Measurements from ENCODE around the gene KCNC3.

KCNC3 gene

DNA sequence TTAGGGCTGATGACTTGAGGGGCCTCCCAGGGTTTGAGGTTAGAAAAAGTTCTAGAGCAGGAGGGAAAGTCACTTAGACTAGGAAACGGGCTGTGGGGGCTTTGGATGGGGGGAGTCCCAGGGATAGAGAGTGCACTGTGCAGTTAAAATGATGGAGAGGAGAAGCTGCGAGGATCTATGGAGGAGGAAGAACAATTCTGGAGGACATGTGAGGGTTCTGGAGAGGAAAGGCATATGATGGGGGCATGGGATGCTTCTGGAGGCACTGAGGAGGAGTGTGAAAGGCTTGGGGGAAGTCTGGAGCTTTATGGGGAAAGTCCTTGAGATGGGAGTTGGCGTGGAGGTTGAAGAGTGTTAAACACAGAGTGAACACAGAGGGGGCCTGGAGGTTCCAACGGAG, 2.2 kb downstream of the KCNC3 start:
- no peak for DNase-seq

DNA sequence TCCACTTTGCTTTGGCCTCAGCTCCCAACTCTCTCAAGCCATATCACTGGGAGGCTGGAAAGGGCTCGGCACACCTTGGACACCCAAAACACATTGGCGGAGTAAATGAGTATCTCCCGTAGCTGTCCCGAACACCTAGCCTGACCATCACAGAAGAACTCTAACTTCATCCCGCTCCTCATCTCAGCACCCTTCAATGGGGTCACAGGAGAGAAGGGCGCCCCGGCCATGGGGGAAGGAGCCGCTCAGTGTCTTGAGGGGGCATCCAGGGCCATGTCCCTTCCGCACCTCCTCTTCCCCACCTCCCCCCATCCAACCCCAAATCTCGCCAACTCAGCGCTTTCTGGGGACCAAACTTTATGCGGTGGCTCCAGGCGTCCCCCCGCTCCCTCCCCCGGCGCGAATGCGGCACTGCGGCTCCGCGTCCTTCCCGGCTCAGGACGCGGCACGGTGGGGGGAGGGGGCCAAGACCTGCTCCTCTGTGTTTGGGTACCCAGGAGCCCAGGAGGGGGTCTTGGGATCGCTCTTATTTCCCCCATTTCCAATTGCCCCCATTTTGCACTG, 3.0 kb downstream of the KCNC3 start:
- no peak for DNase-seq

DNA sequence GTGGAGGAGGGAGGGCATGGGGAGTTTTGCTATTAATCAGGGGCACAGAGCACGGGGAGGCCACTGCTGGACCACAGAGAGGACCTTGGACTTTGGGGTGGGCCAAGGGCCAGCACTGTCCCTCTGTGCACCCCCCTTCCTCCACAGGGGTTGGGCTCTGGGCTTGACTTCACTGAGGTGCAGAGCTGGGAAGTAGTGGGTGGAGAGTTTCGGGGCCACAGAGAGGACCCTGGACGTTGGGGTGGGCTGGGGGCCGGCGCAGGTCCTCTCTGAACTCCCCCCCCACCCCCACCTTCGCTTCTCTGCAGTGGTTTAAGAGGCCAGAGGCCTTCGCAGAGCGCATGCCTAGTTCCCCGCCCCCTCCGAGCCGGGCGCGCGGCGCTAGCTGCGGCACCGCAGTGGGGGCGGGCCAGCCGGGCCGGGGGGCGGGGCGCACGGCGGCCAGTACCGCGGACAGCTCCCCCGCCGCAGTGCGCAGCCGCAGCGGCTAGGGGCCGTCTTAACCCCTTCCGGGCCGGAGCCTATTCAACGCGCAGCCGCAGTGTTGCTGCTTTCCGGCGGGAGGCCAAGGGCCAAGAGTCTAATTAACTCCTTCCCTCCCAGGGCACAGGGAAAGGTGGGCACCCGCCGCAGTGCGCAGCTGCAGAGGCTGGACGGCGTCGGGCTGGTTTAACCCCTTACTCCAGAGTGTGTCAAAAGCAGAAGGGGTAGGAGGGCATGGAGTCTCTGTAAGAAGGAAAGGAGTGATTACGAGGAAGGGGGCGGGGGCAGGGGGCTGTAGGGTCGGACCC, 3.7 kb downstream of the KCNC3 start:
- DNase-seq = peak; percentile 69 to 72

DNA sequence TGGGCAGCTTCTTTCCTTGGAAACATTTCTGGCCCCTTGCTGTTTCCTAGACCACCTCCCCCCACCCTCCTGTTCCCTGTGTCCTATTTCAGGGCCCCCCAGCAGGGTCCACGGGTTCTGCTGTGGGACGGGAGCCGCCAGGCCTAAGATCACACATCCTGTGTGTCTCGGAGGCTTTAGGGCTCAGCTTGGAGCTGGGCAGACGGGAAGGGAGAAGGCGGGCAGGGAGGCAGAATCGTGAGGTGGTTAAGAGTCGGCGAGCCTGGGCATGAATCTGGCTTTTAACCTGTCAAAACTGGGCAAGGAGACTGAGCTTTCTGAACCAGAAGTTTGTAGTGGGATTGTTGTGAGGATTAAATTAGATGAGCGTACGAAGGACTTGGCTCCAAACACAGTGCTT, 4.8 kb downstream of the KCNC3 start:
- no peak for DNase-seq

DNA sequence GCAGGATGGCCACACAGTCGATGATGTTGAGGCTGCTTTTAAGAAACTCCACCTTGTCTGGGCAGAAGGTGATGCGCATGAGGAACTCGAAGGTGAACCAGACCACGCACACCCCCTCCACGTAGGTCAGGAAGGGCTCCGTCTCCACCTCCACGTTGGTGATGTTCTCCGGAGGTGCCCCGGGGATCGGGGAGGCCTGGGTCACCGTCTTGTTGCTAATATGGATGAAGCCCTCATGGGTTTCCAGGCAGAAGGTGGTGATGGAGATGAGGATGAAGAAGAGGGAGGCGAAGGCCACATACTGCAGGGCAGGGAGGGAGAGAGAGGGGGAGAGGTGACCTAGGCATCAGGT, 5.4 kb downstream of the KCNC3 start:
- no peak for DNase-seq

DNA sequence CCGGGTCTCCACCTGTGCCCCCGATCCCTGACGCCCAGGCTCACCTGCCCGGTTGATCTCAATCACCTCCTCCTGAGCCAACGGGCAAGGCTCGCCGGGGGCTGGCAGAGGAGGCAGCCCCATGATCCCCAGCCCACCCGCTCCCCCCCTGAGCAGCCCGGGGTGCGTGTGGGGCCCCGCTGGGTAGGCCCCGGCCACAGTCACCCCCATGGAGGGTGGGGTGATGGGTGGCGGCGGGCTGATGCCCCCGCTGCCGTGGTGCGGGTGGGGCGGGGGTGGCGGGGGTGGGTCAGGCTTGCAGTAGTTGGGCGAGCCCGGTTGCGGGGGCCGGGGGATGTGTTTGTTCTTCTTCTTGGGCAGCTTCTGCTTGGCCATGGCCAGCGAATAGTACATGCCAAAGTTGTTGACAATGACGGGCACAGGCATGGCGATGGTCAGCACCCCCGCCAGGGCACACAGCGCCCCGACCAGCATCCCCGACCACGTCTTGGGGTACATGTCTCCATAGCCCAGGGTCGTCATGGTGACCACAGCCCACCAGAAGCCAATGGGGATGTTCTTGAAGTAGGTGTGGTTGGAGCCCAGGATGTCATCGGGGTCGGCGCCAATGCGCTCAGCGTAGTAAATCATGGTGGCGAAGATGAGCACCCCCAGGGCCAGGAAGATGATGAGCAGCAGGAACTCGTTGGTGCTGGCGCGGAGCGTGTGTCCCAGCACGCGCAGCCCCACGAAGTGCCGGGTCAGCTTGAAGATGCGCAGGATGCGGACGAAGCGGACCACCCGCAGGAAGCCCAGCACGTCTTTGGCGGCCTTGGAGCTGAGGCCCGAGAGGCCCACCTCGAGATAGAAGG, 6.0 kb downstream of the KCNC3 start:
- no peak for DNase-seq

DNA sequence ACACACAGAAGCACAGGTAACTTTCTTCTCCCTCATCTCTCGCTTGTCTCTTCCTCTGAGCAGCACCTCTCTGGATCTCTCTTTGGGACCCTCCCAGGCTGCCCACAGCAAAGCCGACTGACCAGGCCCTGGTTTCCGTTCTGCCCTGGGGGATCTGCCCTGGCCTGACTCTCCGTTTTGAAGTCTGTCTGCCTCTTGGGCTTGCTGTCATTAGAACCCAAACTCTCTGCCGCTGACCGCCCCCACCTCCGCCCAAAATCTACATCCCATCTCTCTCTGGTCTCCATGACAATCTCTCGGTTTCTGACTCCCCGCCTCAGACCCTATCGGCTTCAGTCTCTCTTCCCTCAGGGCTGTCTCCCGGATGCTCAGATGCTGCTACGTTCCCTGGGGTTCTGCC, 6.9 kb downstream of the KCNC3 start:
- DNase-seq = no peak

DNA sequence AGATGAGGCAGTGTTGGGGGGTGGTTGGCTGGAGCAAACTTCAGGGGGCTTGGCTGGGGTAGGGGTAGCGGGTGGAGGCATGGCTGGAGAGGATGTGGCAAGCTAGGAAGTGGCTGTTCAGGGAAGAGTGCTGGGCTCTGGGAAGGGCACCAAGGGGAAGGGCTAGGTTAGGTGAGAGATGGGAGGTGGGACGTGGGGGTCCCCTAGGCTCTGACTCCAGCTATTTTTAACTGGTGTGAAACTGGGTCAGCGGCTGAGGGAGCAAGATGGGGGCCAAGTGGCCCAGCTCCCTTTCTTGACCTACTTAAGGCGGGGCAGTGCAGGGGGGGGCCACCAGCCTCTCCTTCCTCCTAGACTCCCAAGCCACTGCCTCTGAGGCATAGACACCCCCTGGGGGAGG, 7.3 kb downstream of the KCNC3 start:
- DNase-seq = no peak

DNA sequence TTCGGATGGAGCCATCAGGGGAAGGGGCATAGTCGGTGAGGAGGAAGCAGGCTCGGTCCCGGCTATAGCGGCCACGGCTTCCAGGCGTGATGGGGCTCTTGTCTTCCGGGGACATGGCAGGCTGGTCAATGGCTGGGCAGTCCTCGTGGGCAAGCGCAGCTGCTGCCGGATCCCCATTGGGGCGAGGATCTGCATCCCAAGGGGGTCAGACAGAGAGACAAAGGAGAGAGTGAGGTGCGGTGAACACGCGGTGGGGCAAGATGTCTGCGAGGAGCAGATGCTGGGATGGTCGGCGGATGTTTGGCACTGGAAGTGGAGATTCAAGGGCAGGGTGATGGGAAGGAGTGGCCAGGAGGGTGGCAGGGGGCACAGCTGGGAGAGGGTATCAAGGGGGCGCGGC, 8.6 kb downstream of the KCNC3 start:
- DNase-seq = no peak

DNA sequence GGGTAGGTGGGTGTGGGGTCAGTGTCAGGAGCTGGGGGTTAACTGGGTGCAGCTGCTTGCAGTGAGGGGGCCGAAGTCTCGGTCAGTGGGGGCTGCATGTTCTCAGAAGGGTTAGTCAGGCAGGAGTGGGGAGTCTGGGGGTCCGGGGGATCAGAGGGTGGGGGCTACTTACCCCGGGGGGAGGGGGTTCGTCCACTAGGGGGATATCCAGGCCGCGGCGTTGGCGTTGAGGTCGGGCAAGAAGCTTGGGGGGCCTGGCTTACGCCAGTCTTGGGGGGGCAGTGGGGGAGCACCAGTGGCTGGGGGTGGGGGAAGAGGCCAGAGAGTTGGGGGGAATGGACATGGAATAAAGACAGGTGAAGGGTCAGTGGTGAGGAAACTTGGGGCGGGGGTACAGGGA, 9.1 kb downstream of the KCNC3 start:
- DNase-seq = no peak

DNA sequence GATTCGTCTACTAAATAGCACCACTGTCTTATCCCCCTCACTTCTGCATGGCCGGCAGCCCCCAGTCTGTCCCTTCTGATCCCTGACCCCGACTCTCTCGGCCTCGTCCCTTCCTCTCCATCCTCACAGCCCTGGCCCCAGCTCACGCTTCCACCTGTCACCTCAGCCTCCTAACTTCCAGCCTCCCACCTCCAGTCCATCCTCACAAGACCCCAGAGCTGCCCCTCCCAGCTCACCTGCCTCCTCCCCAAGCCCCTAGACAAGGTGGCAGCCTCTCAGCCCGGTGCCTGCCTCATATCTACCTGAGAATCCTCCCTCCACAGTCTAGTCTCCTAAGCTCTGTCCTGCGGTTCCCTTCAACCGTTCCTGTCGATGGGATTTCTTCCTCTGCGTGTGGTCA, 10.0 kb downstream of the KCNC3 start:
- no peak for DNase-seq

DNA sequence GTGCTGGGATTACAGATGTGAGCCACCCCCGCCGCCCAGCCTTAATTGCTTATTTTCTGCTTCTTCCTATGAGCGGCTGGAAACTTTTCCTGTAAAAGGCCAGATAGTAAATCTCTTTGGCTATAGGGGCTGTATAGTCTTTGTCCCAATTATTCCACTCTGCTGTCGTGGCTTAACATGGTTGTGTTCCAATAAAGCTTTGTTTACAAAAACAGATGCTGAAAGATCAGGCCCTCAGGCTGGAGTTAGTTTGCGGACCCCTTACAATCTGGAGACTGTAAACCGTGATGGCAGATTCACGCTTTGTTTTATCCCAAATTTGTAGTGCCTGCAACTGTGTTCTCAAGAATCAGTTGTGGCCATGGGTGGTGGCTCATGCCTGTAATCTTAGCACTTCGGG, 10.7 kb downstream of the KCNC3 start:
- DNase-seq = no peak

DNA sequence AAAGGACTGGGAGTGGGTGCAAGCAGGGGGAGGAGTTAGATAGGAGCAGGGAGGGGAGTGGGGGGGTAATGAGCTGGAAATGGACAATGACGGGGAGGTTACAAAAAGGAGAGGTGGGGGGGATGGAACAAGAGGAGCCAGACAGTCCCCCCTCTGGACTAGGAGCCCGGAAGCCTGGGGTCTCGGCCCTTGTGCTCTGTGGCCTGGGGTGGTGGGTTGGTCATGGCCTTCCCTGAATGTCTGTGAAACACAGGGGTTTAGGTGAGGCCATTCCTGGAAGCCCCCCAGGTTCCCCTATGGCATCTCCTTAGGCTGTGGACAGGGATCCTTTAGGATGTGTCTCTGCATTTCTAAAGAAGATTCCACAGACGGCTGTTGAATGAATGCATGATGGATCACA, 12.1 kb downstream of the KCNC3 start:
- DNase-seq = no peak

DNA sequence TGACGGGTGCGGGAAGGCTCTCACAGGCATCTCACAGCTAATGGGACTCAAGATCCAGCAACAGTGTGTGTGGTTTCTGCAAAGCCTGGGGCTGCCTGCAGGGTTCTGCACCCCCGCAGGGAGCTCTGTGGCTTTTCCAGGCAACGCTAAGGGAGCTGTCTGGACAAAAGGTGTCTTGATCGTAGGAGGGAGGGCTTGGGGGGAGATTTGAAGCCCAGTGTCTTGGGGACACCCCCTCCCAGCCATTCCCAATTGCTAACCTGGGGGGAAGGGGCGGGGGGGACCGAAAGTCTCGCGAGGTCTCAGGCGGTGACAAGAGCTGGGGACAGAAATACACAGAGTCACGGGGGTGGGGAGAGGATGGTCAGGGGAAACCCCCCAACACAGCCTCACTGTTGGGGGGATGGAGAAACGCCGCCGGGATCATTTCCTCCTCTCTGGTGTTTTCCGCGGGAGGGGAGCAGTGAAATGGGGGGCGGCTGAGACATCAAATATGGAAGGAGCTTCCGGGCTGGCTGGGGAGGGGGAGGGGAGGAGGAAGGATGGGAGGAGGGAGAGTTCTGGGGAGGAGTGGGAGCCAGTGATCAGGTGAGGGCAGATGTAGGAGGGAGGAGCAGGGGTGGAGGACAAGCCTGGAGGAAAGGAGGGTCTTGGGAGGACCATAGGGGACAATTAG, 13.3 kb downstream of the KCNC3 start:
- DNase-seq = peak in 1 of 2 donors; percentile 19

DNA sequence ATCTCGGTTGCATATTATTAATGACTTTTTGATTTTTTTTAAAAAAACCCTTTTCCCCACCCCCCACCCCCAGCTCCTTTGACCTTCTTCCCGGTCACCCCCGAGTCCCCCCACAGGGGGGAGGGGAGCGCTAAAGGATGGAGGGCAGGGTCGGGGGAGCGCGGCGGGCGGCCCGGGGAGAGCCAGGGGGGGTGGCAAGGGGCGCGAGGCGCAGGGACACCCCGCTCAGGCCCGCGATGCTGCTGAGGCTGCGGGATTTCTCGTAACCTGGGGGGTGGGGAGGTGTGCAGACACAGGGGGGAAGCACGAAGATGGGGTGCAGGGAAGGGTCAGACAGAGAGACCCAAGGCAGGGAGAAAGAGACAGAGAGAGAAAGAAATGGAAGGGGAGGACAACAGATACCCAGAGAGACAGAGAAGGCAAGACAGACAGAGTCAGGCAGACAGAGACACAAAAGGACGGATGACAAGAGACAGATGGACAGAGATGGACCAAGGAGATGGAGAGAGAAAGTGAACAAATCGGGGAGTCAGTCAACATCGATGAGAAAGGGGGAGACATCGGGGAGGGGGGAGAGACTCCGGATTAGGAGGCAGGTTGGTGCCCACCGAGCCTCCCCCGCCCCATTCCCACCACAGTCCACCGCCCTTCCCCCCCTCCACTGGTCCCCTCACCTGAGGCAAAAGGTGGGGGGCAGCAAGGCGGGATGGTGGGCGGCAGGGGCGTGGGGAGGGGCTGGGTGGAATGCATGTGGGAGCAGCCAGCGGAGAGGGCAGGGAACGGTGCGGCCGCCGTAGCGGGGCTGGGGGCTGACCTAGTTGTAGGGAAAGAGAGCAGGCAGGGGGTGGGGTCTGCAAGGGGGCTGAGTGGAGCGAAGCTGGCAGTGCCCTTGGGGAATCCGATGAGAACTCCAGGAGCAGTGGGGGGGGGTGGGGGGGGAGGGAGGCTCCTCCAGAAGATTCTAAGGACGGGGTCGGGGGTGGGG, 14.2 kb downstream of the KCNC3 start:
- no peak for DNase-seq

DNA sequence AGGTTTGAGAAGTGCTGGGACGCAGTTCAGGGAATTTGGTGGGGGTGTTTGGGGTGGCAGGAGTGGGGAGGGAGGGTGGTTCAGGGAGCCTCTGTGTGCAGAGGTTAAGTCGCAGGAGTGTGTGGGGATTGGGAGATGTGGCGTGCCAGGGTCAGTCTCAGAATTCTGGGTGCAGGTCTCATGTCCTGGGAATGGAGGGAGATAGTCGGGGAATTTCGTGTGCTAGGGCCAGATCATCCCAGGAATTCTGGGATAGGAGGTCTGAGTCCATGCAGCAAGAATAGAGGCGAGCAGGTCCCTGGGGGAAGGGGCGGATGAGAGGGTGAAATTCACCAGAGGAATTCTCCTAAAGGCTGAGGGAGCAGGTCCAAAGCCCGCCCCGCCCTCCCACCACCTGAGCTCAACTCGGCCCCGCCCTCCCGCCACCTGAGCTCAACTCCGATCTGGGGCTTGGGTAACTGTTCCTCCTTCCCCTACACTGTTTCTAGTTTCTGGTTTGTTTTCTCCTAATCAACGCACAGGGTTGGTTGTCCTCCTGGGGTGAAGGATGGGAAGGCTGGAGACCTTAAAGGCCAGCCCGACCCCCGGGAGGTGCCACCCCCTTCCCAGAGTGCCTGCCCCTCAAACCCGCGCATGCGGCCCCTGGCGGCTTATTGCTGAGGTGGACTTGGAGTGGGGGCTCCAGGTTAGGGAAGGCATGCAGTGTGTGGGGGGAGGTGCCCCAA, 15.2 kb downstream of the KCNC3 start:
- DNase-seq = no peak

DNA sequence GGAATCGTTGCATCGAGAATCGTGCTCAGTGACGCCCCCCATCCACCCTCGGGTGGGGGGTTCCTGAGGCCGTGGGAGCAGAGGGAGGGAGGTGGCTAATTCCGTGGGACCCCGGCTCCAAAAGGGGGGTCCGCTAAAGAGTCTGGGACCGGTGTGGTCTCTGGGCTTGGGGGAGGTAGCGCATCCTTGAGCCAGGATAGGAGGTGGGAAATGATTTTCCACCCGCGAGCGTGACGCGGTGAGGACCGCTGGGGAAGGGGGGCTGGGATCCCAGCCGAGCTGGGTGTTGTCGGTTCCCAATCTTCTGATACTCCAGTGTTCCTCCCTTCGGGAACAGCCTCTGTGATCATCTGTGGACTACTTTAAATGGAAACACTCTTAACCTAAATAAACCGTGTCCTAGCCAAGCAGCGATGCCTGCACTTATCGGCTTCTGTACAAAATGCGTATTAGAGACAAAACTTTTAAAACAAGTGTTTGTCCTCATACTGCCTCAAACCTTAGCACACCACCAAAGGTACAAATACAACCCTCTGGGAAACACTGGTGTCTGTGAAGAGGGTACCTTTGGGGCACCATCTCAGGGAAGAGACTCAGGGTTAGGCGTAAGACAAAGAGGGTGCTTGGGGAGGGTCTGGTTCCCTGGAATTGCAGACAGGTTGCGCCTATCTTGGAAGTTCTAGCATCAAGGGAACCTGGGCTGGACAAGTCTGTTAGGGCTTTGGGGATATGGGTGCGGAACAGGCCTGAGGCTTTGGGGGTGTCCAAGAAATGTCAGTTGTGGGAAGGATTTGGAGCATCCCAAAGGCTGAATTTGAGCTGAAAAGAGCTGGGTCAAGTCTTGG, 16.0 kb downstream of the KCNC3 start:
- DNase-seq = no peak

DNA sequence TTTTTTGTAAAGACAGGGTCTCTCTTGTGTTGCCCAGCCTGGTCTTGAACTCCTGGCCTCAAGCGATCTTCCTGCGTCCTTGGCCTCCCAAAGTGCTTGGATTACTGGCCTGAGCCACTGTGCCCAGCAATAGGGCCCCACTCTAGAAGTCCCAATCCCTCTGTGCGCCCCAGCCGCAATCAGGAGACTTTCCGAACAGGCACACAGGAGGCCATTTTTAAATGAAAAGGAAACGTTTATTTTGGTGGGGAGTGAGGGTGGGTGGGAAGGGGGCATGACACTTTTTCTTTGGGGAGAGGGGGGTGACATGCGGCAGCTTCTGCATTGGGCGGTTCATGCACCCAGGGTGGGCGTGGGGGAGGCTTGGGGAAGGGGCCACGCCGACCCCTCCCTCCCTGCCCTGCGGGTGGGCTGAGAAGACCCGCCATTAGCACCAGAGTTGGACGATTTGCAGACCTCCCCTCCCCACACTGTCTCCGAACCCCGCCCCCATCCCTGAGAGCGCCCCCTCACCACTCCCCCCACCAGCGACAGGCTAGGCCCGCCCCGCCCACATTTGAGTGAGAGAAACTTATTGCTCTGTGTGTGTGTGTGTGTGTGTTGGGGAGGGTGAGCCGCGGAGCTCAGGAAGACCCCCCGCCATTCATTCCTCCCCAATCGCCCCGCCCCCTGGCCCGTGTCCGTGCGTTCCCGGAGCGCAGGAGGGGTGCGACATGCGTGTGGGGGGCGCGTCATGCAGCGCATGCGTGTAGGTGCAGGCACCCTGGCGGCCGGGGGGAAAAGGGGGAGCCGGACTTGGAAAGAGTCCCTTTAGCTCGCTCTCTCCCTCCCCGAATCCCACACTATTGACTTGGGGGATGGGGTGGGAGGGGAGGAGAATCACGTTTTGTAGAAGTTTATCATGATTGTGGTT, 17.2 kb downstream of the KCNC3 start:
- no peak for DNase-seq

DNA sequence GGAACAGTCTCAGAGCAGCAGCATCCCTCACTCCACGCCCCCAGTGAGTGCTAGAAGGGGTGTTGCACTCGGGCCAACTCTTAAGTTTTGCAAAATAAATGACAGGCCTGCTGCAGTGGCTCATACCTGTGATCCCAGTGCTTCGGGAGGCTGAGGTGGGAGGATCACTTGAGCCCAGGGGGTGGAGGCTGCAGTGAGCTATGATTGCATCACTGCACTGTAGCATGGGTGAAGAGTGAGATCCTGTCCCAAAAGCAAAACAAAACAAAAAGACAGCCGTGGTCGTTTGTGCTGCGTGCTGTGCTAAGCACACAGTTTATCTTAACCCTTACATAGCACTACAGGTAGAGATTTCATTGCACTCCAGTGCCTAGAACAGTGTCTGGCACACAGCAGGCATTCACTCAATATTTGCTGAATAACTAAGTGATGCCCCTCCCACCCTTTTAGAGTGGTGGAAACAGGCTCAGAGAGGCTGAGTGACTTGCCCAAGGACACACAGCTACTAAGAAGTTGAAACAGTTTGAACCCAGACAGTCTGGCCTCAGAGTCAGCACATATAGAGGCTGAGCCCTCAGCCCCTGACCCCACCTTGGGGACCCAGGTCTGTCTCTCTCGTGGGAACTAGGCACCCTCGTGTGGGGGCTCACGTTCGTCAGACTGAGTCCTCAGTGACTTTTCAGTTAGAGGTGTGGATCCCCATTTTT, 18.3 kb downstream of the KCNC3 start:
- no peak for DNase-seq

All from CD4-positive, alpha-beta T cell treated with Interleukin-4 for 1 hour (primary cell).